WERI-Rb-1 (cell line): ENCODE results near the gene HADHA.

Experiments used
- DNase-seq: peaks from one replicate; pipeline ENCODE4 v3.0.0-alpha.2; 2020
- H3K27ac ChIP-seq: fragments of 250-450 bp; sonication (Bioruptor Pico); 2 replicates; pipeline ENCODE4 v1.5.1; 2020; ENCODE audit warnings: mild to moderate bottlenecking, moderate library complexity
- H3K27me3 ChIP-seq: fragments of 250-450 bp; sonication (Bioruptor Pico); 2 replicates; pipeline ENCODE4 v1.5.1; 2021; ENCODE audit warnings: mild to moderate bottlenecking, low read depth, moderate library complexity; ENCODE audit not compliant: insufficient read depth, severe bottlenecking
- H3K36me3 ChIP-seq: fragments of 250-450 bp; sonication (Bioruptor Pico); 2 replicates; pipeline ENCODE4 v1.5.1; 2020; ENCODE audit warnings: mild to moderate bottlenecking, moderate library complexity
- H3K4me3 ChIP-seq: 2 replicates; pipeline ENCODE4 v1.5.1; 2011; ENCODE audit warnings: low read depth, mild to moderate bottlenecking, control low read depth, low read length
- H3K9me3 ChIP-seq: fragments of 250-450 bp; sonication (Bioruptor Pico); 2 replicates; pipeline ENCODE4 v1.5.1; 2021; ENCODE audit warnings: mild to moderate bottlenecking, moderate library complexity; ENCODE audit not compliant: severe bottlenecking
- TF ChIP-seq, protein P1 (sequence below): IDR thresholded peaks from 2 replicates; pipeline ENCODE4 v1.5.1; 2011; ENCODE audit warnings: low read depth, mild to moderate bottlenecking, control low read depth, inconsistent platforms, low read length

The HADHA gene

DNA sequence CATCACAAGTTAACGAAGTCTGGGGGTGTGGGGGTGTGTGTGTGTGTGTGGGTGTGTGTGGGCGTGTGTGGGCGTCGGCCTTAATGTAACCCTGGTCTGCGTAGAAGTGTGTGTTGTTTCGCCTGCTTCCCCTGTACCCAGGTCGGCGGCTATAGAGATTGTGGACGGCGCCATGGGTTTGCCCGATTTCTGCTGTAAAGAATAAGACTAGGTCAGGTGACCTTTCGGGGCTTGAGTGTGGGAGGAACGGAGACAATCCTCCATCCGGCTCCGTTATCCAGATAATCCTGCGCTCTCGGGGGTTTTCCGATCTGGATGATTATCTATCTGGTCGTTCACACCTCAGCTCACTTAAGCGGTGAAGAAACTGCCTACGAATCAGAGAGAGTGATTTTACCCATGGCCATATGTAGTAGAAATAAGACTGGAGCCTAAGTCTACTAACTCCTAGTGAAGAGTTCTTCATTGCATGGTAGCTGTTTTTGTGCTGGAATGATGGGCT, 850 bp upstream of the HADHA start:
- Histone ChIP-seq H3K9me3 (no peaks in the 10 kb centered on the region), H3K36me3 (peaks cover 2% of the 10 kb centered on the region), H3K27ac (peak overlapping the region; percentile 99), H3K27me3 (no peaks in the 10 kb centered on the region), H3K4me3 (peak overlapping the region; percentile 78)
- TF ChIP-seq, protein P1, sequence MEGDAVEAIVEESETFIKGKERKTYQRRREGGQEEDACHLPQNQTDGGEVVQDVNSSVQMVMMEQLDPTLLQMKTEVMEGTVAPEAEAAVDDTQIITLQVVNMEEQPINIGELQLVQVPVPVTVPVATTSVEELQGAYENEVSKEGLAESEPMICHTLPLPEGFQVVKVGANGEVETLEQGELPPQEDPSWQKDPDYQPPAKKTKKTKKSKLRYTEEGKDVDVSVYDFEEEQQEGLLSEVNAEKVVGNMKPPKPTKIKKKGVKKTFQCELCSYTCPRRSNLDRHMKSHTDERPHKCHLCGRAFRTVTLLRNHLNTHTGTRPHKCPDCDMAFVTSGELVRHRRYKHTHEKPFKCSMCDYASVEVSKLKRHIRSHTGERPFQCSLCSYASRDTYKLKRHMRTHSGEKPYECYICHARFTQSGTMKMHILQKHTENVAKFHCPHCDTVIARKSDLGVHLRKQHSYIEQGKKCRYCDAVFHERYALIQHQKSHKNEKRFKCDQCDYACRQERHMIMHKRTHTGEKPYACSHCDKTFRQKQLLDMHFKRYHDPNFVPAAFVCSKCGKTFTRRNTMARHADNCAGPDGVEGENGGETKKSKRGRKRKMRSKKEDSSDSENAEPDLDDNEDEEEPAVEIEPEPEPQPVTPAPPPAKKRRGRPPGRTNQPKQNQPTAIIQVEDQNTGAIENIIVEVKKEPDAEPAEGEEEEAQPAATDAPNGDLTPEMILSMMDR = no peak
- DNase-seq = peak; percentile 88

DNA sequence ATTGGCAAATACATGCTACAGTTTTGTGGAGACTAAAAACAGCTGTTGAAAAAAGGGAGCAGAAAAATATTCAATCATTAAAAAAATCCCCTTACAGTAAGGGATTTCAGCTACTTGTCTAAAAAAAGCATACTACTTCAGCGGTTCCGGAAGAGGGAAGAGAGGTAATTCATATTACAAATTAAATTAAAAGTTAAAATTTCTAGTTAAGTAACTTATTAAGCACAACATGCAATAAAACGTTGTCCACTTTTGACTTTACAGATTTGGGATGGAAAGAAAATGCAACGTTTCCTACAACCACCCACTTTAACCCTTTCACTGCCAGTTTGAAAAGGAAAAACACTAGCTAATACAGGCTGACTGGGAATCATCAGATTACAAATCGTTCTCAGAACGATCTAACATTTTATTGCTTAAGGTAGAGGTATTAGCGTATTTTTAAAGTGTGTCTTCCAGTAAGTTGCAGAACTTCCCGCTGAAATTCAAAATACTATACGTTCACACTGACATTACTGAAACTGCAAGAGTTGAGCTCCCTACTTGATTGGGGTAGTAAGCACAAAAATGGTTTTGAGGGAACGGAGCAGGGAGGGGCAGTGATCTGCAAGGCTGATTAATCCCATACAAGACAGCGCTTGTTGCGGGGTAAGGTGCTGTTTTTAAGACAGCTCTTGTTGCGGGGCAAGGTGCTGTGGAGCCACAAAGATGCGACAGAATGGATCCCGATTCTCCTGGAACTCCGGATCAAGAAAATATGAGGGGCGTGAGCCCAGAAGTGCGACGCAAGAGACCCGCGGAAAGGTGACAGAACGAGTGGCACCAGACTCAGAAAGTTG, 743 bp downstream of the HADHA start:
- Histone ChIP-seq H3K4me3 (peak overlapping the region; percentile 78), H3K9me3 (no peaks in the 10 kb centered on the region), H3K27me3 (no peaks in the 10 kb centered on the region), H3K36me3 (peaks cover 2% of the 10 kb centered on the region), H3K27ac (peak overlapping the region; percentile 99)
- TF ChIP-seq, protein P1 = no peak
- peak; percentile 20 for DNase-seq

DNA sequence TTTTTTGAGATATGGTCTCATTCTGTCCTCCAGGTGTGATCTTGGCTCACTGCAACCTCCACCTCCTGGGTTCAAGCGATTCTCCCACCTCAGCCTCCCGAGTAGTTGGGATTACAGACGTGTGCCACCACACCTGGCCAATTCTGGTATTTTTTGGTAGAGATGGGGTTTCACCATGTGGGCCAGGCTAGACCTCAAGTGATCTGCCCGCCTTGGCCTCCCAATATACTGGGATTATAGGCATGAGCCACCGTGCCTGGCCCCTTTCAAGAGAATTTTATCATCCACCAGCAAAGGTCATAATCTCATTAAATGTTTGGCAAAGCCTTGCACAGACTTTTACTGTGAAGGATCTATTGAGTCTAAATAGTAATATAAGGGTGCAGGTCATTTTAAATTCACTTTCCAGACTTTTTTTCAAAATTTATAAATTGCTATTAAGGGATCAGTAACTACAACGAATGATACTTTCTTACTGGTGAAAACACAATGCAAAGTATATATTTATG, 2.5 kb downstream of the HADHA start:
- no peak overlapping the region for H3K4me3 ChIP-seq
- H3K27me3 ChIP-seq = no peaks in the 10 kb centered on the region
- TF ChIP-seq, protein P1 = no peak
- H3K9me3 ChIP-seq = no peaks in the 10 kb centered on the region
- H3K27ac ChIP-seq = no peak overlapping the region
- peaks cover 8% of the 10 kb centered on the region for H3K36me3 ChIP-seq
- no peak for DNase-seq

DNA sequence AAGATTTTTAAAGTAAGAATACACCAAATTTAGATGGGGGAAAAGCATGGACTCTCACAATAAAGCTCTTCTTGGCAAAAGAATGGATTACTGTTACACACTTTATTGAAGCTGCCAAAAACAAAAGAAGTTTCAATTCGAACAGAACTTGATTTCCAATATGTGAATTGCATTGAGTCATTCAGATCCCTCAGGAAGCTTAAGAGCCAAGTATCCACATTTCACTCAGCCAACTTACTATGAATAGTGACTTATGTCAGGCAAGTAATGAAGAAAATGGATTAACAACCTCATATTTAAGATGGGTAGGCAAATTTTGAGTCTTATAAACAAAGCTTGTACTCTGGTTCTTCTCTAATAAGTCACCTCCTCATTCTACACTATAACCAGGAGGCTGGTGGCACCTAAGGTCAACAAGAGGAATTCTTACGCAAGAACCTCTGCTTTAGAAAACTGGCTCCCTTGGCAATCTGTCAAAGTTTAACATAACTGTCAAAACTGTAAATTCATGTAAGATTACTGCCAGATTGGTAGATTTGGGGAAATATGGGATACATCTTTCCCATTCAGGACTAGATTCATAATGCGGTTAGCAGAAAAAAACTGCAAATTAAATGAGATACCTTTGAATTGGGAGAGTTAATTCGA, 6.0 kb downstream of the HADHA start:
- Histone ChIP-seq H3K27me3 (no peaks in the 10 kb centered on the region), H3K27ac (no peak overlapping the region), H3K36me3 (peaks cover 31% of the 10 kb centered on the region), H3K4me3 (no peak overlapping the region), H3K9me3 (no peaks in the 10 kb centered on the region)
- no peak for DNase-seq
- TF ChIP-seq, protein P1 = no peak

DNA sequence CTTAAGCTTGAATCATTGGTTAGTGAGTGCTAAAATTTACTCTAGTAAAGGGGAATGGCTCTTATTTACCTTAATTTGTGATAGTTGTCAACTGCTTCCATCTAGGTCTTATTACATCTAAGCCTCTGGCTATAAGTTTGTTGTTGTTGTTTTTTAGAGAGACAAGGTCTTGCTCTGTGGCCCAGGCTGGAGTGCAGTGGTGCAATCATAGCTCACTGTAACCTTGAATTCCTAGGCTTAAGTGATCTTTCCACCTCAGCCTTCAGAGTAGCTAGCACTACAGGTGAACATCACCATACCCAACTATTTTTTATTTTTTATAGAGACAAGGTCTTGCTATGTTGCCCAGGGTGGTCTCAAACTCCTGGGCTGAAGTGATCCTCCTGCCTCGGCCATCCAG, 6.6 kb downstream of the HADHA start:
- TF ChIP-seq, protein P1 = no peak
- Histone ChIP-seq H3K36me3 (peaks cover 37% of the 10 kb centered on the region), H3K4me3 (no peak overlapping the region), H3K27ac (no peak overlapping the region), H3K9me3 (no peaks in the 10 kb centered on the region), H3K27me3 (no peaks in the 10 kb centered on the region)
- no peak for DNase-seq
